GM23338 (cell line): ENCODE data around the gene ZMYND12. TPM values are rescaled to one million over a fixed set of nuclear protein-coding genes. Genes with fewer than 3 reads are reported as not detected.
A peak's percentile ranks its signal among the peaks of the same experiment; 100 is the strongest.

Experiments used
- ATAC-seq: fragments of 200-7000 bp; cut with Tn5 transposase; 3 replicates; pipeline ENCODE4 v1.9.1; 2020
- DNase-seq: peaks from one replicate; pipeline ENCODE4 v3.0.0-alpha.2; 2015; ENCODE audit warnings: low spot score
- H2AFZ ChIP-seq: fragments of 200-600 bp; sonication (generic); 2 replicates; pipeline ENCODE4 v1.8.0; 2016; ENCODE audit warnings: antibody characterized with exemption, mild to moderate bottlenecking, moderate library complexity
- H3F3A ChIP-seq: fragments of 200-600 bp; sonication (generic); replicated peaks from 2 replicates; pipeline ENCODE4 v1.8.0; 2017; ENCODE audit warnings: antibody characterized with exemption, mixed run types, low read depth
- H3K27ac ChIP-seq: fragments of 200-600 bp; sonication (generic); 2 replicates; pipeline ENCODE4 v1.6.1; 2016; ENCODE audit warnings: low read depth
- H3K27me3 ChIP-seq: fragments of 200-600 bp; sonication (generic); 2 replicates; pipeline ENCODE4 v1.8.0; 2016; ENCODE audit warnings: mild to moderate bottlenecking, mixed run types, moderate library complexity; ENCODE audit not compliant: insufficient read depth
- H3K36me3 ChIP-seq: fragments of 200-600 bp; sonication (generic); 2 replicates; pipeline ENCODE4 v1.8.0; 2016; ENCODE audit warnings: mild to moderate bottlenecking; ENCODE audit not compliant: insufficient read depth
- H3K4me1 ChIP-seq: fragments of 200-600 bp; sonication (generic); 2 replicates; pipeline ENCODE4 v1.8.0; 2016; ENCODE audit warnings: mild to moderate bottlenecking, moderate library complexity; ENCODE audit not compliant: insufficient read depth
- H3K4me2 ChIP-seq: fragments of 200-600 bp; sonication (generic); 2 replicates; pipeline ENCODE4 v1.7.1; 2017; ENCODE audit warnings: mixed run types
- H3K4me3 ChIP-seq: fragments of 200-600 bp; sonication (generic); 2 replicates; pipeline ENCODE4 v1.6.1; 2016; ENCODE audit warnings: mixed run types
- H3K79me2 ChIP-seq: fragments of 200-600 bp; sonication (generic); replicated peaks from 2 replicates; pipeline ENCODE4 v1.8.0; 2017; ENCODE audit warnings: mild to moderate bottlenecking; ENCODE audit not compliant: insufficient read depth
- H3K9me2 ChIP-seq: fragments of 200-600 bp; sonication (generic); 2 replicates; pipeline ENCODE4 v1.8.0; 2017; ENCODE audit not compliant: insufficient read depth
- H4K20me1 ChIP-seq: fragments of 200-600 bp; sonication (generic); replicated peaks from 2 replicates; pipeline ENCODE4 v1.8.0; 2017; ENCODE audit warnings: mild to moderate bottlenecking; ENCODE audit not compliant: insufficient read depth
- H3K27ac Mint-ChIP-seq: 2 replicates; pipeline ENCODE4 v1.8.0; 2020; ENCODE audit warnings: inconsistent platforms, mild to moderate bottlenecking, moderate library complexity, mixed read lengths
- H3K27me3 Mint-ChIP-seq: 3 replicates; pipeline ENCODE4 v1.8.0; 2022; ENCODE audit warnings: low read depth, mild to moderate bottlenecking, moderate library complexity, mixed read lengths, inconsistent platforms; ENCODE audit not compliant: insufficient read depth, poor library complexity
- H3K36me3 Mint-ChIP-seq: 3 replicates; pipeline ENCODE4 v1.8.0; 2021; ENCODE audit warnings: low read depth, mild to moderate bottlenecking, inconsistent platforms, moderate library complexity, mixed read lengths
- H3K4me1 Mint-ChIP-seq: 3 replicates; pipeline ENCODE4 v1.8.0; 2020; ENCODE audit warnings: mild to moderate bottlenecking, inconsistent platforms, mixed read lengths
- H3K4me3 Mint-ChIP-seq: 3 replicates; pipeline ENCODE4 v1.8.0; 2021; ENCODE audit warnings: moderate library complexity, mild to moderate bottlenecking, inconsistent platforms, mixed read lengths
- H3K9me3 Mint-ChIP-seq: 3 replicates; pipeline ENCODE4 v1.8.0; 2020; ENCODE audit warnings: moderate library complexity, mild to moderate bottlenecking, inconsistent platforms, mixed read lengths
- EZH2phosphoT487 ChIP-seq: fragments of 200-600 bp; sonication (generic); IDR thresholded peaks from one replicate; pipeline ENCODE4 v1.8.1; 2018; ENCODE audit warnings: antibody characterized with exemption; ENCODE audit not compliant: unreplicated experiment
- POLR2AphosphoS5 ChIP-seq: IDR thresholded peaks from 2 replicates; pipeline ENCODE4 v1.6.1; 2016; ENCODE audit warnings: antibody characterized with exemption, low read depth
- polyA plus RNA-seq: library from polyadenylated mRNA; unstranded; fragments of >200 nt; fragmentation: Nextera tagmentation; extraction: Ambion mirVana; gene quantifications from 2 replicates; pipeline ENCODE4 v1.2.1, GENCODE V29; 2016
- small RNA-seq: library from RNA; depleted of rRNA; stranded (forward); fragments of <200 nt; gene quantifications from one replicate; pipeline ENCODE3, GENCODE V24; 2014; ENCODE audit warnings: low replicate concordance
- total RNA-seq: library from RNA; depleted of rRNA; stranded (reverse); fragments of >200 nt; shearing (Covaris generic); gene quantifications from 2 replicates; pipeline ENCODE4 v1.2.3, GENCODE V29; 2014; rRNA removed
- TF ChIP-seq, protein P1 (sequence below): IDR thresholded peaks from one replicate; pipeline ENCODE4 v1.6.1; 2018; ENCODE audit warnings: antibody characterized with exemption; ENCODE audit not compliant: unreplicated experiment
- TF ChIP-seq, protein P2 (sequence below), 2 experiments: fragments of 200-600 bp in 1 of 2; sonication (generic) in 1 of 2; conservative IDR thresholded peaks; 2 replicates each; pipeline versions ENCODE4 v1.5.1 to v1.6.1; 2016 to 2017; ENCODE audit warnings: antibody characterized with exemption in 2 of 2, low read depth in 2 of 2, mild to moderate bottlenecking in 2 of 2, moderate library complexity in 1 of 2

Gene ZMYND12
- total and polyA plus RNA-seq, 2 experiments from 2014 or later: 0.16 to 0.63 TPM

- TF ChIP-seq, protein P1, sequence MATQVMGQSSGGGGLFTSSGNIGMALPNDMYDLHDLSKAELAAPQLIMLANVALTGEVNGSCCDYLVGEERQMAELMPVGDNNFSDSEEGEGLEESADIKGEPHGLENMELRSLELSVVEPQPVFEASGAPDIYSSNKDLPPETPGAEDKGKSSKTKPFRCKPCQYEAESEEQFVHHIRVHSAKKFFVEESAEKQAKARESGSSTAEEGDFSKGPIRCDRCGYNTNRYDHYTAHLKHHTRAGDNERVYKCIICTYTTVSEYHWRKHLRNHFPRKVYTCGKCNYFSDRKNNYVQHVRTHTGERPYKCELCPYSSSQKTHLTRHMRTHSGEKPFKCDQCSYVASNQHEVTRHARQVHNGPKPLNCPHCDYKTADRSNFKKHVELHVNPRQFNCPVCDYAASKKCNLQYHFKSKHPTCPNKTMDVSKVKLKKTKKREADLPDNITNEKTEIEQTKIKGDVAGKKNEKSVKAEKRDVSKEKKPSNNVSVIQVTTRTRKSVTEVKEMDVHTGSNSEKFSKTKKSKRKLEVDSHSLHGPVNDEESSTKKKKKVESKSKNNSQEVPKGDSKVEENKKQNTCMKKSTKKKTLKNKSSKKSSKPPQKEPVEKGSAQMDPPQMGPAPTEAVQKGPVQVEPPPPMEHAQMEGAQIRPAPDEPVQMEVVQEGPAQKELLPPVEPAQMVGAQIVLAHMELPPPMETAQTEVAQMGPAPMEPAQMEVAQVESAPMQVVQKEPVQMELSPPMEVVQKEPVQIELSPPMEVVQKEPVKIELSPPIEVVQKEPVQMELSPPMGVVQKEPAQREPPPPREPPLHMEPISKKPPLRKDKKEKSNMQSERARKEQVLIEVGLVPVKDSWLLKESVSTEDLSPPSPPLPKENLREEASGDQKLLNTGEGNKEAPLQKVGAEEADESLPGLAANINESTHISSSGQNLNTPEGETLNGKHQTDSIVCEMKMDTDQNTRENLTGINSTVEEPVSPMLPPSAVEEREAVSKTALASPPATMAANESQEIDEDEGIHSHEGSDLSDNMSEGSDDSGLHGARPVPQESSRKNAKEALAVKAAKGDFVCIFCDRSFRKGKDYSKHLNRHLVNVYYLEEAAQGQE: no peak
These were observed 70.5 kb downstream of the ZMYND12 start (continued) for GRCh38 chr1:42385283-42385682.

DNA sequence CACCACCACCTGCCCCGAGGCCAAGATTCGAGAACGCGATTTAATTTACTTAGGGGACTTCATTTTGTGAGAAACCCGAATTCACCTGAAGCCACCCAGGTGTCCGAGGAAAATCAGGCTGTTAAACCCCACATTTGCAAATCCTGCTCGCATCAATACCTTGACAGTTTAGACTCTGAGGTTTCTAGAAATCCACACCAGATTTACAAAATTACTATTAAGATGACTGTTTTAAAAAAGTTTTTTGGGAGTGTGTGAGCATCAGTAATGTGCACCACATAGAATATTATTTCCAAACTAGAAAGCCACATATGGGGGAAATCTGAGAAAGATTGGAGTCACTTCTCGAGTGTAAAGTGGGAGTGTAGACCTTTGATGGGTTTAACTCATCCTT is 74.5 kb downstream of the ZMYND12 start:
- ATAC-seq (no peak), DNase-seq (peak; percentile 8)
- Histone ChIP-seq H3K4me3 (peak overlapping the region; percentile 83), H3F3A (no peaks in the 10 kb centered on the region), H3K36me3 (no peaks in the 10 kb centered on the region), H4K20me1 (no peaks in the 10 kb centered on the region), H3K27me3 (peaks cover 18% of the 10 kb centered on the region), H2AFZ (peak overlapping the region; percentile 95), H3K4me2 (peak overlapping the region; percentile 87), H3K9me2 (no peaks in the 10 kb centered on the region), H3K4me1 (peaks cover 7% of the 10 kb centered on the region; the same call in 1 of the 2 replicates), H3K79me2 (no peaks in the 10 kb centered on the region), H3K27ac (no peak overlapping the region)
- TF ChIP-seq EZH2phosphoT487: no peak
- no peak overlapping the region for H3K27ac Mint-ChIP-seq
- H3K27me3 Mint-ChIP-seq: peaks cover 19% of the 10 kb centered on the region
- H3K36me3 Mint-ChIP-seq: no peaks in the 10 kb centered on the region
- H3K9me3 Mint-ChIP-seq: no peaks in the 10 kb centered on the region
- H3K4me1 Mint-ChIP-seq: peaks cover 16% of the 10 kb centered on the region
- H3K4me3 Mint-ChIP-seq: peak overlapping the region; percentile 75

- TF ChIP-seq, protein P2, sequence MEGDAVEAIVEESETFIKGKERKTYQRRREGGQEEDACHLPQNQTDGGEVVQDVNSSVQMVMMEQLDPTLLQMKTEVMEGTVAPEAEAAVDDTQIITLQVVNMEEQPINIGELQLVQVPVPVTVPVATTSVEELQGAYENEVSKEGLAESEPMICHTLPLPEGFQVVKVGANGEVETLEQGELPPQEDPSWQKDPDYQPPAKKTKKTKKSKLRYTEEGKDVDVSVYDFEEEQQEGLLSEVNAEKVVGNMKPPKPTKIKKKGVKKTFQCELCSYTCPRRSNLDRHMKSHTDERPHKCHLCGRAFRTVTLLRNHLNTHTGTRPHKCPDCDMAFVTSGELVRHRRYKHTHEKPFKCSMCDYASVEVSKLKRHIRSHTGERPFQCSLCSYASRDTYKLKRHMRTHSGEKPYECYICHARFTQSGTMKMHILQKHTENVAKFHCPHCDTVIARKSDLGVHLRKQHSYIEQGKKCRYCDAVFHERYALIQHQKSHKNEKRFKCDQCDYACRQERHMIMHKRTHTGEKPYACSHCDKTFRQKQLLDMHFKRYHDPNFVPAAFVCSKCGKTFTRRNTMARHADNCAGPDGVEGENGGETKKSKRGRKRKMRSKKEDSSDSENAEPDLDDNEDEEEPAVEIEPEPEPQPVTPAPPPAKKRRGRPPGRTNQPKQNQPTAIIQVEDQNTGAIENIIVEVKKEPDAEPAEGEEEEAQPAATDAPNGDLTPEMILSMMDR (conservative IDR thresholded peaks at IDR 0.05; ENCODE audit: low read depth in 2 of 2): no peak
- TF ChIP-seq POLR2AphosphoS5: peak; percentile 41
- no peaks in the 10 kb centered on the region for H3K79me2 ChIP-seq
- H3K27me3 Mint-ChIP-seq: peaks cover 19% of the 10 kb centered on the region
- peak within 1 kb of the TSS; percentile 99 for H2AFZ ChIP-seq
- peak within 1 kb of the TSS; percentile 83 for H3K4me3 ChIP-seq
- DNase-seq (peak; percentile 82), ATAC-seq (peak; percentile 89)
- H3K36me3 ChIP-seq: no peaks in the 10 kb centered on the region
- H3K27ac ChIP-seq: no peak within 1 kb of the TSS
- peak within 1 kb of the TSS; percentile 82 for H3K4me3 Mint-ChIP-seq
- peaks cover 7% of the 10 kb centered on the region; the same call in 1 of the 2 replicates for H3K4me1 ChIP-seq
- H3K36me3 Mint-ChIP-seq: no peaks in the 10 kb centered on the region
- H3K4me1 Mint-ChIP-seq: peaks cover 16% of the 10 kb centered on the region
- H3K9me2 ChIP-seq: no peaks in the 10 kb centered on the region
- peaks cover 18% of the 10 kb centered on the region for H3K27me3 ChIP-seq
- H3K9me3 Mint-ChIP-seq: no peaks in the 10 kb centered on the region
- no peaks in the 10 kb centered on the region for H4K20me1 ChIP-seq
- peak within 1 kb of the TSS; percentile 89 for H3K4me2 ChIP-seq
- no peak within 1 kb of the TSS for H3K27ac Mint-ChIP-seq
- no peaks in the 10 kb centered on the region for H3F3A ChIP-seq
These were observed 75.1 kb downstream of the ZMYND12 start, which contains the start of gene RIMKLA for GRCh38 chr1:42380586-42381279. RIMKLA (plus strand) TSS chr1:42380792; CDS start chr1:42380935, 143 bp downstream.

Small RNA genes within 50 kb of the gene (small RNA-seq; reads per million reads assigned to genes)
- gene TMSB4XP1: not detected

Other genes with a start within 250 kb of the ZMYND12 start
- gene FOXJ3, start 120.8 kb downstream of the ZMYND12 start, total RNA-seq: 53.3 and 66.3 TPM in 2 replicates
- gene FOXJ3, start 120.8 kb downstream of the ZMYND12 start, polyA plus RNA-seq: 31.9 and 36.6 TPM in 2 replicates
- 5.5 and 6.6 TPM in 2 replicates for gene RIMKLA, start 75.2 kb downstream of the ZMYND12 start, total RNA-seq
- gene RIMKLA, start 75.2 kb downstream of the ZMYND12 start, polyA plus RNA-seq: 2.4 and 4.1 TPM in 2 replicates
- gene PPCS, start 521 bp upstream of the ZMYND12 start, total RNA-seq: 35.6 and 38.0 TPM in 2 replicates
- 47.6 and 49.1 TPM in 2 replicates for gene PPCS, start 521 bp upstream of the ZMYND12 start, polyA plus RNA-seq
- gene CCDC30, start 7.3 kb upstream of the ZMYND12 start, total RNA-seq: 0.23 and 0.56 TPM in 2 replicates
- 1.8 and 2.0 TPM in 2 replicates for gene CCDC30, start 7.3 kb upstream of the ZMYND12 start, polyA plus RNA-seq
- gene PPIH, start 202.4 kb upstream of the ZMYND12 start, total RNA-seq: 66.5 and 71.2 TPM in 2 replicates
- gene PPIH, start 202.4 kb upstream of the ZMYND12 start, polyA plus RNA-seq: 122 and 132 TPM in 2 replicates
- 1,206 and 1,282 TPM in 2 replicates for gene YBX1, start 226.4 kb upstream of the ZMYND12 start, total RNA-seq
- 1,441 and 1,488 TPM in 2 replicates for gene YBX1, start 226.4 kb upstream of the ZMYND12 start, polyA plus RNA-seq